Activated CD8-positive, alpha-beta memory T cell treated with anti-CD3 and anti-CD28 coated beads, Interleukin-2, amount 10 ng/mL, durations not matched to agents 7 days and 5 days (primary cell): ENCODE measurements around the gene DPM2. TPM values are rescaled to one million over a fixed set of nuclear protein-coding genes. Genes with fewer than 3 reads are reported as not detected.

Experiments
- ATAC-seq: fragments of 150-1000 bp; cut with Tn5 transposase; one replicate; pipeline ENCODE4 v1.10.0; 2021; ENCODE audit warnings: moderate library complexity
- CTCF ChIA-PET: fragments of 350-600 bp; sonication (Branson Sonifier 250); formaldehyde crosslinking; loops from one replicate; lab custom pipeline; 2021; ENCODE audit warnings: antibody characterized with exemption; lab: Charles Lee
- DNase-seq: peaks from one replicate; pipeline ENCODE4 v3.0.0-alpha.2; 2020
- H3K27ac Mint-ChIP-seq: one replicate; pipeline ENCODE4 v1.8.0; 2021; ENCODE audit warnings: mild to moderate bottlenecking, mixed read lengths
- H3K27me3 Mint-ChIP-seq: one replicate; pipeline ENCODE4 v1.8.0; 2021; ENCODE audit warnings: mixed read lengths
- H3K36me3 Mint-ChIP-seq: one replicate; pipeline ENCODE4 v1.8.0; 2021; ENCODE audit warnings: mild to moderate bottlenecking, mixed read lengths
- H3K4me1 Mint-ChIP-seq: one replicate; pipeline ENCODE4 v1.8.0; 2021; ENCODE audit warnings: mixed read lengths
- H3K4me3 Mint-ChIP-seq: one replicate; pipeline ENCODE4 v1.8.0; 2021; ENCODE audit warnings: mild to moderate bottlenecking, moderate library complexity, mixed read lengths
- H3K9me3 Mint-ChIP-seq: one replicate; pipeline ENCODE4 v1.8.0; 2022; ENCODE audit warnings: low read depth, mixed read lengths
- total RNA-seq, 2 experiments: library from RNA; stranded (reverse); gene quantifications; one replicate each; pipeline ENCODE4 v1.2.3, GENCODE V29; 2021

Gene DPM2
- total RNA-seq, 2 experiments from 2014 or later = 51.4 to 53.5 TPM

- peak overlapping the region; percentile 83 for H3K4me3 Mint-ChIP-seq
- H3K4me1 Mint-ChIP-seq = peaks cover 54% of the 10 kb centered on the region
- H3K36me3 Mint-ChIP-seq = peaks cover 23% of the 10 kb centered on the region
- peak overlapping the region; percentile 100 for H3K27ac Mint-ChIP-seq
- peak; percentile 55 for ATAC-seq
- peak; percentile 86 for DNase-seq
- no peaks in the 10 kb centered on the region for H3K9me3 Mint-ChIP-seq
- CTCF ChIA-PET = interaction anchor here (0.6 to 6.7 kb wide), 15 partner anchors 8 to 170 kb away, joined by 3 to 34 read pairs (median 4); partner anchors contain the start of genes CDK9 and TOR2A
- H3K27me3 Mint-ChIP-seq = no peaks in the 10 kb centered on the region
Measured at GRCh38 chr9:127905004-127905728, 32.5 kb downstream of the DPM2 start.

GRCh38 chr9:127904561-127905003, 33.1 kb downstream of the DPM2 start:
- Mint-ChIP-seq H3K36me3 (peaks cover 22% of the 10 kb centered on the region), H3K4me3 (peak overlapping the region; percentile 83), H3K27ac (peak overlapping the region; percentile 100), H3K9me3 (no peaks in the 10 kb centered on the region), H3K27me3 (no peaks in the 10 kb centered on the region), H3K4me1 (peaks cover 55% of the 10 kb centered on the region)
- CTCF ChIA-PET = interaction anchor here (0.9 to 6.7 kb wide), 11 partner anchors 8 to 172 kb away, joined by 3 to 34 read pairs (median 4); partner anchors contain the start of genes FPGS and TOR2A
- ATAC-seq = peak; percentile 10
- no peak for DNase-seq

GRCh38 chr9:127903557-127904475, 33.8 kb downstream of the DPM2 start:
- H3K27ac Mint-ChIP-seq = peak overlapping the region; percentile 100
- H3K4me1 Mint-ChIP-seq = peaks cover 54% of the 10 kb centered on the region
- H3K4me3 Mint-ChIP-seq = peak overlapping the region; percentile 83
- H3K36me3 Mint-ChIP-seq = peaks cover 20% of the 10 kb centered on the region
- peak; percentile 97 for DNase-seq
- ATAC-seq = peak; percentile 48
- H3K27me3 Mint-ChIP-seq = no peaks in the 10 kb centered on the region
- CTCF ChIA-PET = interaction anchor here (0.9 to 6.7 kb wide), 10 partner anchors 9 to 171 kb away, joined by 4 to 34 read pairs (median 6); partner anchors contain the start of genes FPGS, ST6GALNAC4 and TOR2A
- H3K9me3 Mint-ChIP-seq = no peaks in the 10 kb centered on the region

- DNase-seq (peak; percentile 79), ATAC-seq (peak; percentile 80)
- CTCF ChIA-PET = interaction anchor here (0.6 to 2.1 kb wide), 12 partner anchors 8 to 142 kb away, joined by 3 to 7 read pairs (median 4); partner anchors contain the start of gene ST6GALNAC4
- H3K27ac Mint-ChIP-seq = peak within 1 kb of the TSS; percentile 78
- peak within 1 kb of the TSS; percentile 80 for H3K4me3 Mint-ChIP-seq
- no peaks in the 10 kb centered on the region for H3K27me3 Mint-ChIP-seq
- H3K36me3 Mint-ChIP-seq = peaks cover 35% of the 10 kb centered on the region
- peaks cover 40% of the 10 kb centered on the region for H3K4me1 Mint-ChIP-seq
- H3K9me3 Mint-ChIP-seq = no peaks in the 10 kb centered on the region
Measured at GRCh38 chr9:127899128-127899943, 38.3 kb downstream of the DPM2 start, which contains the start of gene ST6GALNAC6. Gene ST6GALNAC6, minus strand, starts transcription at chr9:127899603. Its CDS starts 1,622 bp downstream, at chr9:127897981.

GRCh38 chr9:127898433-127899127, 39.1 kb downstream of the DPM2 start:
- peaks cover 38% of the 10 kb centered on the region for H3K36me3 Mint-ChIP-seq
- peak overlapping the region; percentile 75 for H3K27ac Mint-ChIP-seq
- CTCF ChIA-PET = interaction anchor here (0.7 to 2.1 kb wide), 8 partner anchors 8 to 142 kb away, joined by 3 to 7 read pairs (median 4); partner anchors contain the start of gene ST6GALNAC4

GRCh38 chr9:127897193-127897692, 40.4 kb downstream of the DPM2 start:
- H3K36me3 Mint-ChIP-seq = peaks cover 50% of the 10 kb centered on the region
- peaks cover 3% of the 10 kb centered on the region for H3K9me3 Mint-ChIP-seq
- no peak overlapping the region for H3K4me3 Mint-ChIP-seq
- ATAC-seq (no peak), DNase-seq (no peak)
- H3K4me1 Mint-ChIP-seq = peaks cover 34% of the 10 kb centered on the region
- H3K27me3 Mint-ChIP-seq = no peaks in the 10 kb centered on the region
- CTCF ChIA-PET = interaction anchor here (0.6 to 1.3 kb wide), 4 partner anchors 22 to 162 kb away, joined by 3 to 7 read pairs (median 3); partner anchors contain the start of gene TOR2A
- H3K27ac Mint-ChIP-seq = no peak overlapping the region

More at GRCh38 chr9:127898433-127899127, 39.1 kb downstream of the DPM2 start:
- Mint-ChIP-seq H3K9me3 (peaks cover under 1% of the 10 kb centered on the region), H3K4me1 (peaks cover 34% of the 10 kb centered on the region), H3K27me3 (no peaks in the 10 kb centered on the region), H3K4me3 (peak overlapping the region; percentile 76)
- DNase-seq (no peak), ATAC-seq (peak; percentile 2)

GRCh38 chr9:127896395-127897192, 41.1 kb downstream of the DPM2 start:
- Mint-ChIP-seq H3K27me3 (no peaks in the 10 kb centered on the region), H3K4me1 (peaks cover 32% of the 10 kb centered on the region), H3K4me3 (no peak overlapping the region), H3K27ac (no peak overlapping the region), H3K36me3 (peaks cover 54% of the 10 kb centered on the region), H3K9me3 (peaks cover 3% of the 10 kb centered on the region)
- CTCF ChIA-PET = interaction anchor here (0.8 to 1.3 kb wide), 3 partner anchors 23 to 162 kb away, joined by 3 to 7 read pairs (median 3); partner anchors contain the start of gene TOR2A
- ATAC-seq (no peak), DNase-seq (no peak)

GRCh38 chr9:127895811-127896210, 41.8 kb downstream of the DPM2 start:
- peaks cover 3% of the 10 kb centered on the region for H3K9me3 Mint-ChIP-seq
- ATAC-seq (no peak), DNase-seq (no peak)
- CTCF ChIA-PET = interaction anchor here (1.0 to 1.5 kb wide), 2 partner anchors 26 to 110 kb away, joined by 3 to 5 read pairs; partner anchors contain the start of gene CDK9
- peaks cover 29% of the 10 kb centered on the region for H3K4me1 Mint-ChIP-seq
- H3K27me3 Mint-ChIP-seq = no peaks in the 10 kb centered on the region
- no peak overlapping the region for H3K27ac Mint-ChIP-seq
- peaks cover 58% of the 10 kb centered on the region for H3K36me3 Mint-ChIP-seq
- H3K4me3 Mint-ChIP-seq = no peak overlapping the region

GRCh38 chr9:127893392-127893791, 44.3 kb downstream of the DPM2 start:
- Mint-ChIP-seq H3K4me3 (no peak overlapping the region), H3K27me3 (no peaks in the 10 kb centered on the region), H3K4me1 (peaks cover 21% of the 10 kb centered on the region), H3K27ac (no peak overlapping the region), H3K36me3 (peaks cover 68% of the 10 kb centered on the region), H3K9me3 (peaks cover 3% of the 10 kb centered on the region)
- CTCF ChIA-PET = interaction anchor here (1.2 to 1.6 kb wide), 2 partner anchors 23 to 142 kb away, joined by 4 to 7 read pairs; no protein-coding TSS in a partner anchor
- DNase-seq (no peak), ATAC-seq (no peak)

- Mint-ChIP-seq H3K4me3 (no peak overlapping the region), H3K27me3 (no peaks in the 10 kb centered on the region), H3K27ac (no peak overlapping the region), H3K4me1 (peaks cover 17% of the 10 kb centered on the region), H3K9me3 (peaks cover 3% of the 10 kb centered on the region), H3K36me3 (peaks cover 69% of the 10 kb centered on the region)
- CTCF ChIA-PET = interaction anchor here (1.2 to 1.6 kb wide), 2 partner anchors 23 to 142 kb away, joined by 4 to 7 read pairs; no protein-coding TSS in a partner anchor
- ATAC-seq (no peak), DNase-seq (no peak)
Measured at GRCh38 chr9:127892831-127893230, 44.8 kb downstream of the DPM2 start.
